Retinal pigment epithelial cell (primary cell): ENCODE measurements around the gene COL1A2.

Source experiments
- DNase-seq: peaks from one replicate; pipeline ENCODE4 v3.0.0-alpha.2; 2010; ENCODE audit warnings: low read depth
- H3K4me3 ChIP-seq: 2 replicates; pipeline ENCODE4 v1.5.1; 2011; ENCODE audit warnings: mild to moderate bottlenecking, low read length, control low read depth, moderate library complexity
- CTCF ChIP-seq: conservative IDR thresholded peaks from 2 replicates; pipeline ENCODE4 v1.5.1; 2011; ENCODE audit warnings: low read depth, low read length, control low read depth, inconsistent platforms

COL1A2 gene

GRCh38 chr7:94355454-94355853 lies 39.2 kb upstream of the COL1A2 start:
- no peak for TF ChIP-seq CTCF
- no peak overlapping the region for H3K4me3 ChIP-seq
- no peak for DNase-seq

GRCh38 chr7:94357076-94357475 lies 37.6 kb upstream of the COL1A2 start:
- H3K4me3 ChIP-seq = no peak overlapping the region
- no peak for TF ChIP-seq CTCF
- no peak for DNase-seq

- H3K4me3 ChIP-seq = no peak overlapping the region
- TF ChIP-seq CTCF = no peak
- no peak for DNase-seq
Observed at GRCh38 chr7:94360926-94361325, 33.8 kb upstream of the COL1A2 start.

- no peak for DNase-seq
- no peak overlapping the region for H3K4me3 ChIP-seq
- no peak for TF ChIP-seq CTCF
Observed at GRCh38 chr7:94362276-94362675, 32.4 kb upstream of the COL1A2 start.

- no peak overlapping the region for H3K4me3 ChIP-seq
- no peak for DNase-seq
- no peak for TF ChIP-seq CTCF
Observed at GRCh38 chr7:94364816-94365215, 29.9 kb upstream of the COL1A2 start.

GRCh38 chr7:94366163-94366562 lies 28.5 kb upstream of the COL1A2 start:
- TF ChIP-seq CTCF = no peak
- no peak overlapping the region for H3K4me3 ChIP-seq
- DNase-seq = no peak

- no peak overlapping the region for H3K4me3 ChIP-seq
- DNase-seq = no peak
- TF ChIP-seq CTCF = no peak
Observed at GRCh38 chr7:94366832-94367231, 27.9 kb upstream of the COL1A2 start.
